ENCODE measurements around the gene BCL2L1. TPM values are rescaled to one million over a fixed set of nuclear protein-coding genes. Genes with fewer than 3 reads are reported as not detected.

Gene BCL2L1
- total RNA-seq, 1 experiment from 2014 or later: 469 TPM

- no TSS peak for BruUV-seq (replicated peaks)
- intact Hi-C loops (cut with micrococcal nuclease; ENCODE audit: unreplicated experiment): no loop called here
- no peak overlapping the region for H3K27ac Mint-ChIP-seq (ENCODE audit: unreplicated experiment)
- no peak overlapping the region for H3K4me3 Mint-ChIP-seq (ENCODE audit: unreplicated experiment)
- TF ChIP-seq, protein P1, sequence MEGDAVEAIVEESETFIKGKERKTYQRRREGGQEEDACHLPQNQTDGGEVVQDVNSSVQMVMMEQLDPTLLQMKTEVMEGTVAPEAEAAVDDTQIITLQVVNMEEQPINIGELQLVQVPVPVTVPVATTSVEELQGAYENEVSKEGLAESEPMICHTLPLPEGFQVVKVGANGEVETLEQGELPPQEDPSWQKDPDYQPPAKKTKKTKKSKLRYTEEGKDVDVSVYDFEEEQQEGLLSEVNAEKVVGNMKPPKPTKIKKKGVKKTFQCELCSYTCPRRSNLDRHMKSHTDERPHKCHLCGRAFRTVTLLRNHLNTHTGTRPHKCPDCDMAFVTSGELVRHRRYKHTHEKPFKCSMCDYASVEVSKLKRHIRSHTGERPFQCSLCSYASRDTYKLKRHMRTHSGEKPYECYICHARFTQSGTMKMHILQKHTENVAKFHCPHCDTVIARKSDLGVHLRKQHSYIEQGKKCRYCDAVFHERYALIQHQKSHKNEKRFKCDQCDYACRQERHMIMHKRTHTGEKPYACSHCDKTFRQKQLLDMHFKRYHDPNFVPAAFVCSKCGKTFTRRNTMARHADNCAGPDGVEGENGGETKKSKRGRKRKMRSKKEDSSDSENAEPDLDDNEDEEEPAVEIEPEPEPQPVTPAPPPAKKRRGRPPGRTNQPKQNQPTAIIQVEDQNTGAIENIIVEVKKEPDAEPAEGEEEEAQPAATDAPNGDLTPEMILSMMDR (IDR thresholded peaks at IDR 0.05; ENCODE audit: insufficient read depth in 1 of 2, low read depth in 1 of 2, low read length in 1 of 2, severe bottlenecking in 1 of 2, unreplicated experiment in 1 of 2): no peak
- no peak overlapping the region for H3K4me3 ChIP-seq (ENCODE audit: low read depth, low read length)
- H3K4me1 ChIP-seq: peaks cover 9% of the 10 kb centered on the region; the same call in 1 of the 2 replicates
- no peaks in the 10 kb centered on the region for H3K9me3 Mint-ChIP-seq (ENCODE audit: unreplicated experiment)
- DNase-seq: no peak
- CTCF ChIA-PET: interaction anchor here (0.6 kb wide), 1 partner anchor 85 kb away, joined by 3 read pairs; no protein-coding TSS in a partner anchor
- H3K36me3 ChIP-seq (ENCODE audit: control insufficient read depth, insufficient read depth, low read length): no peaks in the 10 kb centered on the region
- H3K9me3 ChIP-seq: no peaks in the 10 kb centered on the region
- no peaks in the 10 kb centered on the region for H3K4me1 Mint-ChIP-seq (ENCODE audit: low read depth, unreplicated experiment)
- no peaks in the 10 kb centered on the region for H3K36me3 Mint-ChIP-seq (ENCODE audit: insufficient read depth, unreplicated experiment)
- no peaks in the 10 kb centered on the region for H3K27me3 ChIP-seq (replicated peaks; ENCODE audit: control insufficient read depth, insufficient read depth, low read length)
- POLR2A ChIA-PET: no interaction called here
- H3K27me3 Mint-ChIP-seq (ENCODE audit: insufficient read depth, unreplicated experiment): no peaks in the 10 kb centered on the region
These were observed 84.4 kb downstream of the BCL2L1 start for GRCh38 chr20:31638317-31638716.

- no peak within 1 kb of the TSS for H3K27ac Mint-ChIP-seq (ENCODE audit: unreplicated experiment)
- TF ChIP-seq, protein P1 (IDR thresholded peaks at IDR 0.05; ENCODE audit: insufficient read depth in 1 of 2, low read depth in 1 of 2, low read length in 1 of 2, severe bottlenecking in 1 of 2, unreplicated experiment in 1 of 2): no peak
- Histone ChIP-seq H3K27me3 (replicated peaks; ENCODE audit: control insufficient read depth, insufficient read depth, low read length) (no peaks in the 10 kb centered on the region), H3K9me3 (no peaks in the 10 kb centered on the region), H3K4me3 (ENCODE audit: low read depth, low read length) (no peak within 1 kb of the TSS), H3K4me1 (peaks cover 9% of the 10 kb centered on the region; the same call in 1 of the 2 replicates), H3K36me3 (ENCODE audit: control insufficient read depth, insufficient read depth, low read length) (no peaks in the 10 kb centered on the region)
- H3K4me1 Mint-ChIP-seq (ENCODE audit: low read depth, unreplicated experiment): no peaks in the 10 kb centered on the region
- intact Hi-C loops (cut with micrococcal nuclease; ENCODE audit: unreplicated experiment): no loop called here
- H3K36me3 Mint-ChIP-seq (ENCODE audit: insufficient read depth, unreplicated experiment): no peaks in the 10 kb centered on the region
- ChIA-PET CTCF (no interaction called here), POLR2A (no interaction called here)
- DNase-seq: no peak
- no peaks in the 10 kb centered on the region for H3K9me3 Mint-ChIP-seq (ENCODE audit: unreplicated experiment)
- H3K4me3 Mint-ChIP-seq (ENCODE audit: unreplicated experiment): no peak within 1 kb of the TSS
- no TSS peak for BruUV-seq (replicated peaks)
- no peaks in the 10 kb centered on the region for H3K27me3 Mint-ChIP-seq (ENCODE audit: insufficient read depth, unreplicated experiment)
These were observed 85.0 kb downstream of the BCL2L1 start, which contains the start of gene COX4I2 for GRCh38 chr20:31637660-31638059. Gene COX4I2 (plus strand): TSS chr20:31637912. CDS start chr20:31639018, 1,106 bp downstream.

DNA sequence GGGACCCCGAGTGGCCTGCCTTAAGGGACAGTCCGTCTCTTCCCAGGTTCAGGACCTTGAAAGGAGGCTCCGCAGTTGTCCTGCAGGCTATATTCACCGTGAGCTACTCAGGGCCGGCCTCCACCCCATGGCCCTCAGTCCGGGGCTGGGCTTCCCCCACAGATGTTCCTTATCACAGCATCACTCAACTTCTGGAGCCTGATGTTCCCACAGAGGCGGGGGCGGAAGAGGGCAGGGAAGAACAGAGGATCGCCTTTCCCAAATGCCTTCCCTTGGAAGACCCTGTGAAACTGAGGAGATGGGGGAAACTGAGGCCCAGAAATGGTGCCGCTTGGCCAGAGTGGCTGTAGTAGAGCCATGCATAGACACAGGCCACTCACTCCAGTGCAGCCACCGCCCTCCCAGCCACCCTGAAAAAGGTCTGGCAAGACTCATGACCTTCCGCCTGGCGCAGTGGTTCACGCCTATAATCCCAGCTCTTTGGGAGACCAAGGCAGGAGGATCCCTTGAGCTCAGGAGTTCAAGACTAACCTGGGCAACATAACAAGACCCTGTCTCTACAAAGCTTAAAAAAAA, 89.2 kb downstream of the BCL2L1 start:
- Mint-ChIP-seq H3K36me3 (ENCODE audit: insufficient read depth, unreplicated experiment) (no peaks in the 10 kb centered on the region), H3K27me3 (ENCODE audit: insufficient read depth, unreplicated experiment) (no peaks in the 10 kb centered on the region), H3K27ac (ENCODE audit: unreplicated experiment) (no peak overlapping the region), H3K9me3 (ENCODE audit: unreplicated experiment) (no peaks in the 10 kb centered on the region), H3K4me3 (ENCODE audit: unreplicated experiment) (no peak overlapping the region), H3K4me1 (ENCODE audit: low read depth, unreplicated experiment) (no peaks in the 10 kb centered on the region)
- H3K9me3 ChIP-seq: no peaks in the 10 kb centered on the region
- H3K36me3 ChIP-seq (ENCODE audit: control insufficient read depth, insufficient read depth, low read length): no peaks in the 10 kb centered on the region
- intact Hi-C loops (cut with micrococcal nuclease; ENCODE audit: unreplicated experiment): no loop called here
- H3K27me3 ChIP-seq (replicated peaks; ENCODE audit: control insufficient read depth, insufficient read depth, low read length): no peaks in the 10 kb centered on the region
- no peak for DNase-seq
- TF ChIP-seq, protein P1 (IDR thresholded peaks at IDR 0.05; ENCODE audit: insufficient read depth in 1 of 2, low read depth in 1 of 2, low read length in 1 of 2, severe bottlenecking in 1 of 2, unreplicated experiment in 1 of 2): no peak
- ChIA-PET CTCF (interaction anchor here (0.6 to 6.5 kb wide), 39 partner anchors 9 to 219 kb away, joined by 3 to 212 read pairs (median 7); partner anchors contain the start of genes BCL2L1 and TPX2), POLR2A (interaction anchor here (0.6 to 1.9 kb wide), 4 partner anchors 24 to 90 kb away, joined by 3 to 21 read pairs (median 4); partner anchors contain the start of gene BCL2L1)
- H3K4me3 ChIP-seq (ENCODE audit: low read depth, low read length): no peak overlapping the region
- peaks cover 9% of the 10 kb centered on the region; the same call in 1 of the 2 replicates for H3K4me1 ChIP-seq
- BruUV-seq (replicated peaks): no TSS peak

Measured in Caco-2 (cell line).